ENCODE results near the gene SLC4A2. TPM values are rescaled to one million over a fixed set of nuclear protein-coding genes. Genes with fewer than 3 reads are reported as not detected.

SLC4A2 gene, protein sequence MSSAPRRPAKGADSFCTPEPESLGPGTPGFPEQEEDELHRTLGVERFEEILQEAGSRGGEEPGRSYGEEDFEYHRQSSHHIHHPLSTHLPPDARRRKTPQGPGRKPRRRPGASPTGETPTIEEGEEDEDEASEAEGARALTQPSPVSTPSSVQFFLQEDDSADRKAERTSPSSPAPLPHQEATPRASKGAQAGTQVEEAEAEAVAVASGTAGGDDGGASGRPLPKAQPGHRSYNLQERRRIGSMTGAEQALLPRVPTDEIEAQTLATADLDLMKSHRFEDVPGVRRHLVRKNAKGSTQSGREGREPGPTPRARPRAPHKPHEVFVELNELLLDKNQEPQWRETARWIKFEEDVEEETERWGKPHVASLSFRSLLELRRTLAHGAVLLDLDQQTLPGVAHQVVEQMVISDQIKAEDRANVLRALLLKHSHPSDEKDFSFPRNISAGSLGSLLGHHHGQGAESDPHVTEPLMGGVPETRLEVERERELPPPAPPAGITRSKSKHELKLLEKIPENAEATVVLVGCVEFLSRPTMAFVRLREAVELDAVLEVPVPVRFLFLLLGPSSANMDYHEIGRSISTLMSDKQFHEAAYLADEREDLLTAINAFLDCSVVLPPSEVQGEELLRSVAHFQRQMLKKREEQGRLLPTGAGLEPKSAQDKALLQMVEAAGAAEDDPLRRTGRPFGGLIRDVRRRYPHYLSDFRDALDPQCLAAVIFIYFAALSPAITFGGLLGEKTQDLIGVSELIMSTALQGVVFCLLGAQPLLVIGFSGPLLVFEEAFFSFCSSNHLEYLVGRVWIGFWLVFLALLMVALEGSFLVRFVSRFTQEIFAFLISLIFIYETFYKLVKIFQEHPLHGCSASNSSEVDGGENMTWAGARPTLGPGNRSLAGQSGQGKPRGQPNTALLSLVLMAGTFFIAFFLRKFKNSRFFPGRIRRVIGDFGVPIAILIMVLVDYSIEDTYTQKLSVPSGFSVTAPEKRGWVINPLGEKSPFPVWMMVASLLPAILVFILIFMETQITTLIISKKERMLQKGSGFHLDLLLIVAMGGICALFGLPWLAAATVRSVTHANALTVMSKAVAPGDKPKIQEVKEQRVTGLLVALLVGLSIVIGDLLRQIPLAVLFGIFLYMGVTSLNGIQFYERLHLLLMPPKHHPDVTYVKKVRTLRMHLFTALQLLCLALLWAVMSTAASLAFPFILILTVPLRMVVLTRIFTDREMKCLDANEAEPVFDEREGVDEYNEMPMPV
- total RNA-seq: 155 and 223 TPM in 2 replicates

DNA sequence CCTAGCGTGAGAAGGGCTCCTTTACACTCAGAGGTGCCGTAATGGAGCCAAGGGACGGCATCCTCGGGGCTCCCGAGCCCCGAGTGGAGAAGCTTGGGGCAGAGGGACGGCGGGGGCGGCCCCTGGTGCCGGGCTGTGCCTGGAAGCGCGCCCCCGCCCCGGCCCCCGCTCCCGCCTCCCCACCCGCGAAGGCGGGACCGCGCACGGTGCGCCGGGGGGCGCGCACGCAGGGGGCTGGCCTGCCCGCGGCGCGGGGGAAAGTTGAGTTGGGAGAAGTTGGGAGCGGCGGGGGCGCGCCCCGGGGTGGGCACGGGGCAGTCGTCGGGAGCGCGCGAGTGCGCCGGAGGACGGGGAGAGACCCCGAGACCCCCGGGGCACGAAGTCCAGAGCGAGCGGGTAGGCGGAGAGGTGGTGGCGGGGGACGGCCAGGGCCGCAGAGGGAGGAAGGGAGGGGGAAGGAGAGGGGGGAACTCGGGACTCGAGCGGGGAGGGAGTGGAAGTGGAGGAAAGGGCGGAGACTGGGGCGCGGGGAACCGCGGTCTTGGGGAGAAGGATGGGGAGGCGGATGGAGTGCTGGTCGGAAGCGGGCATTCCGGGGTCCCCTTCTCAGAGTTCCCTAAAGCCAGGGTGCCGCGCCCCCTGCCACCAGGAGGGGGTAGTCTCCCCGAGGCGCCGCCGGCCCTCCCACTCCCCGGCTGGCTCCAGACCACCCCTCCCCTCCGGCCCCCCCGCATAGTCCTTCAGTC, at the start of gene SLC4A2:
Gene SLC4A2, plus strand, starts transcription at position 223 of the 746 bp plus-strand sequence. CDS start 2,399 bp downstream, outside the sequence.

GRCh38 chr7:151024435-151025056, 34.8 kb upstream of the SLC4A2 start, which contains the start of gene ATG9B:
Gene ATG9B, minus strand, starts transcription at chr7:151024494. Its CDS starts 71 bp downstream, at chr7:151024423.

GRCh38 chr7:151028131-151028947, 31.1 kb upstream of the SLC4A2 start, which contains the start of gene ABCB8:
Gene ABCB8, plus strand, starts transcription at chr7:151028450. Its CDS starts 66 bp downstream, at chr7:151028516.

DNA sequence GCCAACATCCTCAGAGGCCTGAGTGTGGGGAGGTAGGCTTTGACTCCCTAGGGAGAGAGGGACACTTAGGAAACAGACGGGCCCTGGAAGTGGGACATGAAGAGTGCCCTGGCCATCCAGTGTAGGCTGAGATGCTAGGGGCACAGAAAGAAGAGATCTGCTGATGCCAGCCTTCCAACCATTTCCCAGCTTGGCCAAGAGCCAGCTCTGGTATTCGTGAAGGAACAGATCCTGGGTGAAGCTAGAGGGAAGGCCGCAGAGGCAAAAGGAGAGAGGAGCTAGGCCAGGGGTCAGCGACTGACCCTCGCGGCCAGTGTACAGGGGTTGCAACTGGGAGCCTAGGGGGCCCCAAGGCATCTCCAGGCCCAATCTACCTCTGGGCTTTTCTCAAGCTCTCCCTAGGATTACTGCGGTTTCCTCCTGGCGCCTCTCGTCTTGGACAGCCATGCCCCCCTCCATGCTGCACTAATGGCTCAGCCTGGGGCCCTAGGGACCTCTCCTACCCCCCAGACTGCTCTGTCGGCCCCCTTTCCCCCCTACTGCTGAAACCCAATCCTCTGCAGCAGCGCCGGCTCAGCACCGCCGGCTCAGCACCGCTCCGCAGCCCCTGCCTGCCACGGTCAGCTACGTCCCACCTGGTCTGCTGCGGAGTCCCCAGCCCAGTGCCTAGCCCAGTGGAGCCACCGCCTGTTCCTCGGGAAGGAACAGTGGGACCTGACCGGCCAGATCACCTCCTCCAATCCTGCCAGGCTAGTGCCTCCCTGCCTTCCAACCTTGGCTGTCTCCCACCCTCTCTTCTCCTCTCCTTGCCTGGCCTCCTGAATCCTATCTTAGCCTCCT, 11.2 kb upstream of the SLC4A2 start, which contains the start of gene ASIC3:
Gene ASIC3, plus strand, starts transcription at position 556 of the 840 bp plus-strand sequence. CDS start 355 bp downstream, outside the sequence.

DNA sequence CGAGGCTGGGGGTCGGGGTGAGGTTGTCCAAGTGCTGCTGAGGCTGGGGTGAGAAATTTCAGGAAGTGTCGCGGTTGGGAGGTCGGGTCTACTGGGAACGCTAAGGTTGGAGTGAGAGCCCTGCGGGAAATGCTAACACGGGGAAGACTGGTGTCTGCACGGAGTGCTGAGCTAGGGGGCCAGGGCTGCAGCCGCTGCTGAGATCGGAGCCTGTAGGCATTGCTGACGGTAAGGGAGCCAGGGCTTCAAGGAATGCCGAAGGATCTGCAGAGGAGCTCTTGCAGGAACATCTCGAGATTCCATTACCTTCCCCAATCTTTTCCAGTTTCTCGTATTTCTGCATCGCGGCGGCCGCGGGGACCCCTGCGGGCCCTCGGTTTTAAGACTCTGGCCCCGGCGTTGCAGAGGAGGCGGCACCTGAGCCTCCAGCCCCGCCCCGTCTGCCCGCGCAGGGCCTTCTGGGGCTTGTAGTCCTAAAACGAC, 1.8 kb upstream of the SLC4A2 start, which contains the start of gene CDK5:
Gene CDK5, minus strand, starts transcription at position 392 of the 483 bp plus-strand sequence. Its CDS starts 49 bp downstream, at position 343.

DNA sequence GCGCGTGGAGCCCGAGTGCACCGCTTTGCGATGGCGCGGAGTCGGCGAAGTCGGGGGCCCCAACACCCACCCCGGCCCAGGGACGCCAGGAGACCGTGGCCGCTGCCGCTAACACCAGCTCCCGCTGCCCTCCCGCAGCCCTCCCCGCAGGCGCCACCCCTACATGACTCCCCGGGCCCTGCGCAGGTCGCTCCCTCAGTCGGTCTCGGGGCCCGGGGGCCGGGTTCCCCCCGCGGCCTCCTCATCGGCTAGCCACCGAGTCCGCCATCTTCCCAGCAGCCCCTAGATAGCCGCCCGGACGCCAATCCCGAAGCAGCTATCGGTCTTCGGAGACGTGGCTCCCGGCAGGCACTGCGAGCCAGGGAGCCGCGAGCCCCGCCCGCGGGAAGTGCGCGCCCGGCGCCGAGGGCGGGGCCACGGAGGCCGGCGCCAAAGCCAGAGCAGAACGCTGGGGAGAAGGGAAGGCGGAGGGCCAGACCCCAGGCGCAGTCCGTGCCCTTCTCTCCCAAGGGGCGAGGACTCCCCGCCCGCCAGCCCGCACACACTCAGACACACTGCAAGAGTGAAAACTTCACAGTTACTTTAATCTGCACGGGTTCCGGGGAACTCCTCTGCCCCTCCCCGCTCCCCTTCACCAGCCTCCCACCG, 21.3 kb downstream of the SLC4A2 start, which contains the start of gene FASTK:
Gene FASTK, minus strand, starts transcription at position 288 of the 648 bp plus-strand sequence. Its CDS starts 43 bp downstream, at position 245.

DNA sequence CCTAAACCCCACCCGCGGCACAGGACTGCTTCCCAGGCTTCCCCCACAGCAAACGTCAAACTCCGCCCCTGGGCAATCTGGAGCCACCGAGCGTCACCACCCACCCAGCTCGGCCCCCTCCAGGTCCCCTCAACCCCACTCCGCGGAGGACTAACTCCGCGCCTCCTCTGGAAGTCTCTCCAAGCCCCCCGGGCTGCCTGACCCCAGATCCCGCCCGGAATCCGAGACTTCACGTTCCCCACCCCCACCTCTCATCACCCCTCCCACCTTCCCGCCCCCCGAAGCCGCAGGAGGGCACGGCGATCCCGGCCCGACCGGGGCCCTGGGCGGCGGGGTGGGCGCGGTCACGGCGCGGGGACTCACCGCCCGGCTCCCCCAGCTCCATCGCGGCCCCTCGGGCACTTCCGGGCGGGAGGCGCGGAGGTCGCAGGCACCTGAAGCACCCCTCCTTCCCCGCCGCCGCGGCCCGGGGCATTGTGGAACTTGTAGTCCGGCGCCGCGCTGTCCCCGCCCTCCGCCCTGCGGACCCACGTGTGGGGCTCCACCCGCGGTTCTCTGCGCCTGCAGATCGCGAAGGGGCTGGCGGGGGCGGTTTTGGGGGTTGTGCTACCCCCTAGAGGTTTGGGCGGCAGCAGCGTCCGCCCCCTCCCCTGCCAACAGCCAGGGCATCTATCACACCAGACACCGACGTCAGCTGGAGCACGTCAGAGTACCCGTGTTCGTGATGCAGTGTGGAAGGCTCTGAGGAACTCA, 23.9 kb downstream of the SLC4A2 start, which contains the start of gene TMUB1:
Gene TMUB1, minus strand, starts transcription at position 423 of the 753 bp plus-strand sequence. CDS start 930 bp downstream, outside the sequence.

DNA sequence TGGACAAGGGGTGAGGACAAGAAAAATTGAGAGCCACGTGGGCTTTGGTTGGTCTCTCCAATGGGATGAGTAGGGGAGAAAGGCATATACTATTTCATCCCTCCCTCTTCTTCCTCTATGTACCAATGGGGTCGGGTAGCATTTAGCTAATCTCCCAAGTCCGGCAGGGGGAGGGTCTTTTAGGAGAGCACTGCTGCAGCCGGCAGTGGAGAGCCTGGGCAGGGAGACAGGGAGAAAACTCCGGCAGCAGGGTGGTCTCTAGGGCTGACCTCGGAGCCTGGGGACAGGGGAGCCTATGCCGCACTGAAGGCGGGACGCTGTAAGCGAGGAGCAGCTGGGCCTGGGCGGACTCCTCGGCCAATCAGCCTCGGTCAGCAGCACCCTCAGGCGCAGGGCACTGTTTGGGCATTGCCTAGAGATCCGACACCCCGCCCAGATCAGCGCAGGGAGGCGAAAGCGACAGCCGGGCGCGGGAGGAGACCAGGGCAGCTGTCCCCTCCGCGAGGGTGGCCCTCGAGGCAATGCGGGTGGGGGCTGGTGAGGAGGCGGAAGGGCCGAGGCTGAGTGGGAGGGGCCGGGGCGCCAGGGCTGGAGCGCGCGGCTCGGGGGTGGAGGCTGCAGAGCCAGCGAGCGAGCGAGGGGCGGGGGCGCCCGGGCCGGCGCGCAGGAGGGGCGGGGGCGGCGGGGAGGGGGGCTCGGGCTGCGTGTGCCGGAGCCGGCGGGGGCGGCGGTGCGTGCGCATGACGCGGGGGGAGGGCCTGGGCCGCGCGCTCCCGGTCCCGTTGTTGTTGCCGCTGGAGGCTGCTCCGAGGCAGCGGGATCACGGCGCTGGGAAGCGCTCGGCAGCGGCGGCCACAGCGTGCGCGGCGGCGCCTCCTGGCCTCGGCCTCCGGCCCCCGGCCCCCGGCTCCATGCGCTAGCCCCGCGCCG, 26.6 kb downstream of the SLC4A2 start, which contains the start of gene AGAP3:
Gene AGAP3, plus strand, starts transcription at position 785 of the 930 bp plus-strand sequence. CDS start 267 bp downstream, outside the sequence.

Other genes with a start within 250 kb of the SLC4A2 start
- gene AOC1, start 207.1 kb upstream of the SLC4A2 start, total RNA-seq: not detected in 2 replicates
- 0.22 TPM in 1 of 2 replicates, not detected in the other for gene KCNH2, start 81.3 kb upstream of the SLC4A2 start, total RNA-seq
- 4.6 and 4.7 TPM in 2 replicates for gene NOS3, start 68.6 kb upstream of the SLC4A2 start, total RNA-seq
- gene ATG9B, start 35.1 kb upstream of the SLC4A2 start, total RNA-seq: not detected in 2 replicates
- gene ABCB8, start 31.1 kb upstream of the SLC4A2 start, total RNA-seq: 39.4 and 51.7 TPM in 2 replicates
- gene ASIC3, start 11.1 kb upstream of the SLC4A2 start, total RNA-seq: 0.44 TPM in 1 of 2 replicates, not detected in the other
- gene CDK5, start 1.7 kb upstream of the SLC4A2 start, total RNA-seq: 18.2 and 29.6 TPM in 2 replicates
- gene FASTK, start 21.2 kb downstream of the SLC4A2 start, total RNA-seq: 76.6 and 103 TPM in 2 replicates
- gene TMUB1, start 23.9 kb downstream of the SLC4A2 start, total RNA-seq: 29.1 and 33.1 TPM in 2 replicates
- 79.2 and 89.7 TPM in 2 replicates for gene AGAP3, start 26.9 kb downstream of the SLC4A2 start, total RNA-seq
- gene GBX1, start 108.1 kb downstream of the SLC4A2 start, total RNA-seq: not detected in 2 replicates
- gene ASB10, start 127.7 kb downstream of the SLC4A2 start, total RNA-seq: not detected in 2 replicates
- not detected in 2 replicates for gene H2BK1, start 150.9 kb downstream of the SLC4A2 start, total RNA-seq
- 71.6 and 94.5 TPM in 2 replicates for gene ABCF2, start 167.6 kb downstream of the SLC4A2 start, total RNA-seq
- gene CHPF2, start 172.9 kb downstream of the SLC4A2 start, total RNA-seq: 92.8 and 125 TPM in 2 replicates
- 24.5 and 30.2 TPM in 2 replicates for gene SMARCD3, start 189.1 kb downstream of the SLC4A2 start, total RNA-seq